ENCODE data around the gene ERC2.

ERC2 gene

DNA sequence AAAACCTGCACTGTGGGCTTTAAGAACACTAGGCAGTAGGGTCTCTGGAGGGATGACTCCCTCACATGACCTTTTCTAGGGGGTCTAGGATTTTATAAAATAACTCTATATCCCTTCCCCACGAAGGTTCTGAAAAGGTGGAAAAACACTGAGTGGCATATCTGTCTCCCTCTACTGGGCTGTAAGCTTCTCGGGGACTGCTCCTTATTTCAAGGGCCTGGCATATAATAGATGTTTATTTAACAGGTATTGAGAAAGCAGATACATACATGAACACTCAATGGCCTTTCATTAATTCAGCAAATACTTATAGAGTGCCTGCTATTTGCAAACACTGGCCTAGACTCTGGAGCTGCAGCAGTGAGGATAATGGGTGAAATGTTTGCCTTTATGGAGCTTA lies 834.9 kb downstream of the ERC2 start:
- DNase-seq (ENCODE audit: low read depth in 2 of 2, low spot score in 1 of 2) = no peak

DNA sequence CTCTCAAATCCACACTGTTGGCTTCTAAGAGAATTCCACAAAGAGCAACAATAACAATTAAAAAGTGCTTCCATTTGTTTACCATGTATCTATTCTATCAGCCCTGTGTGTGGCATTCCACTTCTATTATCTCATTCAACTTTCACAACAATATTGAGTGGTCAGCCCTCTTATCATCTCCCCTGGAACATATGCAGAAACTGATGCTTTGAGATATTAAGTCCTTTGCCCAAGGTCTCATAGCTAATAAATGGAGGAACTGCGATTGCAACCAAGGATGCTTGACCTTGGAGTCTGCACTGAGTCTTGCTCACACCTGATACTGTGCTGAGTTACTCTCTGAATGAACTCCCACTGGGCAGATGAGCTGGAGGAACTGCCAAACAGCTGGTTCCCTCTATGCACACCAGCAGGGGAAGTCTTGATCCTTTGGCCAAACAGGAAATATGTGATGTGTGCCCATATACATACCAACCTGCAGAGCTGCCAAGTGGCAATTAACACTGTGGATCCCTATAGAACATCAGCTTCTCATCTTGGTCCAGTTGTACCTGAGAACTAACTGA lies 836.4 kb downstream of the ERC2 start:
- DNase-seq (ENCODE audit: low read depth in 2 of 2, low spot score in 1 of 2) = no peak

DNA sequence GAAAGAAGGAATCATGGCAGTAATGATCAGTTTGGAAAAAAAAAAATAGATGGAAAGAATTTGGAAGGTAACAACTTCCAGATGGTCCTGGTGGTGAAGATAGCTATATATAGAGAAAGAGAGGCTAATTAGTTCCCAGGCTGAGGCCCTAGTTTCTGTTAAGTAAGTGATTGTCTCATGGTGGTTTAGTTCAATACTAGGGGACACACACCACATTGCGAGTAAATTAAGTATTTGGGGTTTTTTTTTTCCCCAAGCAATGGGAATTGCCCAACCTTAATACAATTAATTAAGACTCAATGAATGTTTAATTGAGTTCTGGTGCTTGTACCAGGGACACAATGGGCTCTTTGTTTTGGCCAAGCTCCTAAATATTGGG lies 837.4 kb downstream of the ERC2 start:
- DNase-seq (ENCODE audit: low read depth in 2 of 2, low spot score in 1 of 2) = no peak

DNA sequence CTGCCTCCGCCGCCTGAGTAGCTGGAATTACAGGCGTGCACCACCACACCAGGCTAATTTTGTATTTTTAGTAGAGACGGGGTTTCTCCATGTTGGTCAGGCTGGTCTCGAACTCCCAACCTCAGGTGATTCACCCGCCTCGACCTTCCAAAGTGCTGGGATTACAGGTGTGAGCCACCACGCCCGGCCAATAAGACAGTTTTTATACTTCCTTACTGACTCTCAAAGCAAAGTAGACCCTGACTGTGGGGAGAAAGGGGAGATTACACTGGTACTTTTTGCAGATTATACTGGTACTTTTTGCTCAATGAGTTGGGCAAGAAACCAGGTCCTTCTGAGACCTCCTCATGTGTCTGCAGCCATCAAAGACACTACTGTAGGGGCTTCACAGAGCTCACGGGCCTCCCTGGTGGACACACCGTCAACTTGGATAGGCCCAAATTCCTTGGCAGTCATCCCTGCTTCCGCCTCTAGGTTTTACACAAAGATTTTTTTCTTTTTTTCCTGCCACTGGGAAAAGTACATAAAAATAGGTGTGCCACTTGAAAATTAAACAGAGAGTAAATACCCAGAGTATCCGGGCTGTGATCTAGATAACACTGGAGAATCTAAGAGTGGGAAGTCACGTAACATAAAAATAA lies 837.9 kb downstream of the ERC2 start:
- DNase-seq (ENCODE audit: low read depth in 2 of 2, low spot score in 1 of 2) = no peak

DNA sequence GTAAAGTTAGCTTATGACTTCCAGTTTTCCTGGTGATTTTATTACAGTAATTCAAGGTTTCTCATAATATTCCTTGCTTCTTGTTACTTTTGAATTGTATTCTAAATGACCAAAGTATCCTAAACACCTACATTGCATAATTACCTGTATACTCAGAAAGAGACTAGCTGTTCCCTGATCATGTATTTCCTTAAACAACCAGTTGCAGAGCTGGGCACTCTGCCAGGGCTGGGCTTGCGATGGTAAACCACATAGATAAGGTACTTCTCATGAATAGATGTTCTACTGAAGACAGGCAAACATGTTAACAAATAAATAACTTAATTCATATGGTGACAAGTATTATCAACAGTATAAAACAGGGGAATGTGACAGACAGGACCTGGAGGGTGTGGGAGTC lies 838.8 kb downstream of the ERC2 start:
- no peak for DNase-seq (ENCODE audit: low read depth in 2 of 2, low spot score in 1 of 2)

DNA sequence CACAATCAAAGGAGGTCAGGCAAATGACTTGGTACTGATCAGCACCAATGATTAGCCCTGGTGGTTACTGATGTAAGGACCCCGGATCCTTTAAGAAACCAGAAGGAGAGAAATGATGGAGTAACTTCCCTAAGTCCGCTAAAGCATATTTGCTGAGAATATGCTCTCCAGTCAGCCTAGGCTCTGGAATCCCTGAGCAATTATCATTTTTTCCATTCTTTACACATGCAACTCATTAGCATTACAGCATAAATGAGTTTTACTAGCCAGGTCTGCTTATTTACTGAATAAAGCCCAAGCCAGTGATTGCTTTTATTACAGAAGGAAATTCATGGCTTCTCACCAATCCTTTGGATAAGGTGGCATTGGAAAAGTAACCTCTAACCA lies 842.0 kb downstream of the ERC2 start:
- no peak for DNase-seq (ENCODE audit: low read depth in 2 of 2, low spot score in 1 of 2)

DNA sequence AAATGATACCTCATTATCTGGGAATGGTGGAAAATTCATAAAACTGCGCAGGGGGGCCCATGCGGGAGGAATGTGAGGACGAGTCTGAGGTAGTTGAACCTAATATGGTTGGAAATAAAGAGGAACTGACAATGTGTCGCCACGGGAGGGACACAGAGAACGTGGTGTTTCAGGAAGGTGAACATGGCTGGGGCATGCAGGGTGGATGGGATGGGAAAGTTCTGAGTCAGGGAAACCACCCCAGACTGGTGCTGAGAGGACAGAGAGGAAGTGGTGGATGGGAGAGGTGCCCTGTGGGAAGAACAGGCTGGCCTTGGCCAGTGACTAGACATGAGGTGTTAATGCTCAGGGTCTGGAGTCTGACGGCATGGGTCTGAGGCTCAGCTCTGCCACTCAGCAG lies 844.0 kb downstream of the ERC2 start:
- no peak for DNase-seq (ENCODE audit: low read depth in 2 of 2, low spot score in 1 of 2)

DNA sequence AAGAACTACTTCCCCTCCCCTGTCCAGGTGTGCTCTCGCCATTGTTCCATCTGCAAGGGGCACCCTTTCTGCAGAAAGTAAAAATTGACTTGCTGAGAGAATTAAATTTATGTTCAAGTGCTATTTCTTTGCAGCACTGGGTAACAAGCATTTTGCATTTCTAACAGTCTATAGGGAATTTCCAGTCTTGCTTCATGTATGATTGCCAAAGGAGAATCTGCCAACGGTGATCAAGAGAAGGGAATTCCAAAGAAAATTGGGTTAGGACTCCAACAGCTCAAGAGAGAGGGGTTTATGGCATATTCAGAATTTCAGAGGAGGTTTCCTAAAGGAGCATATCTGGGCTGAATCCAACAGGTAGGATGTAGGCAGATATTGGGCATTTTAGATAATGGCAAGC lies 844.5 kb downstream of the ERC2 start:
- no peak for DNase-seq (ENCODE audit: low read depth in 2 of 2, low spot score in 1 of 2)

DNA sequence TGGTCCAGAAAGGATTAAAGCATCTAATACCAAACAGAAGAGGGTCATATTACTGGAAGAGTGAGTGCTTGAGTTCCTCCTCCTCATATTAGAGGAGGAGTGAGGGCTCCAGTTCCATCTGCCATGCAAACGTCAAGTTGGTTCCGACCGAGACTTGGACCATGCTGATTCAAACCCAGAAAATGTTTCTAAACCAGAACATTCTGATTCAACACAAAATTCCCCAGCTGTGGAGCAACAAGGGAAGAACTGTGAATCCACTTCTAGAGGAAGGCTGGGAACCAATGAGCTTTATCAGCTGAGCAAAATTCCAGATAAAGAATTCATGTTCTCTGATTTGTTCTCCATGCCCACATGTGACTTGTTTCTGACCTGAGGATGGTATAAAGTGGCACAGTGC lies 845.5 kb downstream of the ERC2 start:
- DNase-seq (ENCODE audit: low read depth in 2 of 2, low spot score in 1 of 2) = no peak

DNA sequence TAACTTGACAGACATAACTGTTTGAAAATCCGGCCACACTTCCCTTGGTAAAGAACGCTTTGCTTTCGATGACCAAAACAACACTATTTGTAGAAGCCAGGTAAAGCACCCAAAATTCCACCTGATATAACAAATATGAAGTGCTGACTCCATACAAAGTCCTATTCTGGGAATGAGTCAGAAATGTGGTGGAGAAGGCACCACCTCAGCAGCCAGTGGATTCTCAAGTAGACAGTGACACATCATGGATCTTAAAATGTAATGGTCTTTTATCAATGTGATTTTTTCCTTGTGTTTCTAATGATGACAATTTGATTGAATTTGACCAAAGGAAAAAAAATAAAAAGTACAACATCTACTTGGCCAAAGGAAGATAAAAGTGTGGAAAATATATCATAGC lies 846.2 kb downstream of the ERC2 start:
- DNase-seq (ENCODE audit: low read depth in 2 of 2, low spot score in 1 of 2) = no peak

DNA sequence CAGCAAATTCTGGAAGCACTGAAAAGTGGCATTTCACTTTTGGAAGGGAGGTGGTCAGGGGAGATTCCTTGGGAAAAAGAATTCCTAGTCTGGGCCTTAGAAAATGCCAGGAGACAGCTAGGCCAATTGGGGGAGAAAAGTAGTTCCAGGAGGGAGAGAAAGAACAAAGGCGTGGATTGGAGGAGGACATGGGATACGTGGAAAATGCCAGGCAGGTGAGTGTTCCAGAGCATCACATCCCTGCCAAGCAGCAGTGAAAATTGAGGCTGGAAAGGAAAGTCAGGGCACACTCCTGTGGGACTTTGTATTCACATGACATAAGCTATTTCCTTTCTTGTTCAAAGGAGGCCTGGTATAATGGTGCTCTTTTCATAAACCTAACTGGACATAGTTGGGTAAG lies 846.6 kb downstream of the ERC2 start:
- no peak for DNase-seq (ENCODE audit: low read depth in 2 of 2, low spot score in 1 of 2)

DNA sequence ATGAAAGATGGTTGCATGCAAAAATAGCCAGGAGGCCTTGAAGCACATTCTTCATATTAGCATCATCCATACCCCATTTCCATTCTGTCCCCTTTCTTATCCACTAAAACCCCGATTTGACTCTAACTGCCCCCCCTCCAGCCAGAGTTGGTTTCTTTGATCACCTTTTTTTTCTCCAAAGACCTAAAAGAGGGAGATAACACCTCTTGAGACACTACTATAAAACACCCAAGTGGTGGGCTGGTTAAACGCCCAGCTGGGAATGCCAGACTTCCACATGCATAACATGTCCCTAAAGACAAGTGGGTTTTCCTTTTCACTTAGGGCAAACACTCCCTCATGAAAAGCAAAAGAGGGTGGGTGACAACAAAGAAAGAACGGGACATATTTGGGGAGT lies 847.2 kb downstream of the ERC2 start:
- DNase-seq (ENCODE audit: low read depth in 2 of 2, low spot score in 1 of 2) = no peak

DNA sequence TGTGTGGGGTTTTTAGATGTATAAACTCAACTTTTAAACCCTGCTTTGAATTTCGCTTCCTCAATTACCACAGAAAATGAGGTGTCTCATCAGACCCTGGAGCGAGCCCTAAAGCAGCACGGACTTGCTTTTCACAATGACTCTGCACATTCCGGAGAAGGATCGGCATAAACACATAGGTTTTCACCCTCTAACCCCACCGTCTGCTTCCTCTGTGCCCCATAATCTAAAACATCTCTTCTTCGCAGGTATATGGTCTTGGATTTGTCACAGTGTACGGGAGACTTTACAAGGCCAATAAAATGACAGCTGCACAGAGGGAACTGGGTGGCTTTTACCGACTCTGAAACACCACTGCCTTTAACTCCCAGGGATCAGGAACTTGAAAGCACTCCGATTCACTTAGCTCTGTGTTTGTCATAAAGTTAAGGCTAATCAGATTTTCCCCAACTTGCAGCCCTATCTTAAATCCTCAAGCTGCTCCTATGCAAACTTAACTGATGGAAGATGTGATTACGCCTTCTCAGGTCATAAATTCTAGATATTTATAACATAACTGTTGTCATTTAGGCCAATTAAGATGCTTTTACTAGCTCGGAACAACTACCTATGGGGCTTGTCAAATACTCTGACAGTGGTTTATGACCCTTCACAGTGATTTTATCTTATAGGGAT lies 847.8 kb downstream of the ERC2 start:
- no peak for DNase-seq (ENCODE audit: low read depth in 2 of 2, low spot score in 1 of 2)

DNA sequence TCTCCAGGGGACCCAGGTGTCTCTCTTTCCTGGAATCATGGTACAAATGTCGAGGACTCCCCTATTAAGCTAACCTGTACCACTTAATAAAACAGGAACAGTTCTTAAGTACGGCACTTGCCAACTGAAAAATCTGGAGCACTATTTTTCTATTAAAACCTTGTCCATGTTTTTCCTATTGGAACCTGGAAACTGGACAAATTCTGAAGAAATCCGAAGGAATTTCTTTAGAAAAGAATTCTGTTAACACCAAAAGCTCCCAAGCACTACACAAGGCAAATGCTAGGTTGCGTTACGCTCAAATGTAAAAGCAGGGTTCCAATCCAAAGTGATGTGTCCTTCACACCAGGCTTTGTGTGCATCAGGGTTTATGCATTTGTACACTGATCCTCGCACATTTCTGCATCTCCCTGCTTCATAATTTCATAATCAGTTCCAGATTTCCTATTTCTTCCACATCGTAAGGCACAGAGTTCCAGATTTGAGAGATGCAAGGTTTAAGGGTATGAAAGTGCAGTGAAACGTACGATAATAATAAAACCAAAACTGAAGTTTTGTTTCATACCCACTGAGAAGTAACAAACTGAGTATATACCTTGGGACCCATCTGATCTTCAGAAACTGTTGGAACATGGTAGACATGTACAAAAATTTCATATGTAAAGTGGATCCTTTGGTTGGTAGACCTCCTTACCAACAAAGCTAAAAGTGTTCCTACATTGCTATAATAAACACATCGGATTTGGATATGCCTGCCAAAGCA lies 849.0 kb downstream of the ERC2 start:
- DNase-seq (ENCODE audit: low read depth in 2 of 2, low spot score in 1 of 2) = no peak

DNA sequence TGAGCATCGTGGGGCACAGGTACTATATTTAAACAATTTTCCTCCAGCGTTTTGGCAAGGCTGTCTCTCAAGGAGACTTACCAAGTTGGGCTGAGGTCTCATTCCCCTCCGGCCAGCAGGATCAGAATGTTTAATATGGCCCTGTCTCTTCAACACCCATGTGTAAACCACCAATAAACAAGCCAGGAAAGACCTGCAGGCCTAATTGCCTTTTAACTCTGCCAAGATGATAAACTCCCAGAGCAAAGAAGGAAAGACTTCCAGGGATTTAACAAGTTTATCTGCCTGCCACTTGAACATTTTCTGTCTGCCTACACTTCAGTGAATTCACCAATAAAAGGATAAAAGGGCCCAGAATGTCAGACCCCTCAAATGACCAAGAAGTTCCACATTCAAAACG lies 850.9 kb downstream of the ERC2 start:
- DNase-seq (ENCODE audit: low read depth in 2 of 2, low spot score in 1 of 2) = no peak

DNA sequence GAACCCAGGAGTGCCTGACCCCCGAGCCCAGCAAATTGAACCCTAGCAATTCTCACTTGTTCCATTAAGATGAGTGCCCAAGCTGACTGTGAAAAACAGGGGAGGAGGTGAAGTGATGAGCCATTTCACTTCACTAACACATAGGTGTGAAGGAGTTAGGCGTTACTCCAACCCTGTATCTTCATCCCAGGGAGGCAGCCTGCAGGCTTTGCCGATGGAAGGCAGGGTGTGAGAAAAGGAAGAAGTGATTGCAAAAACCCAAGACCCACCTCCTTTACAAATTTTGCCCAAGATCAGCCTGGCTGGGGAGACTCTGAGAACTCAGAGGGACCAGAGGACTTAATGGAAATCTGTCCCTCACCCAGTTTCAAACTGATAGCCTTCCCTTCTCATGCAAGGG lies 851.5 kb downstream of the ERC2 start:
- no peak for DNase-seq (ENCODE audit: low read depth in 2 of 2, low spot score in 1 of 2)

DNA sequence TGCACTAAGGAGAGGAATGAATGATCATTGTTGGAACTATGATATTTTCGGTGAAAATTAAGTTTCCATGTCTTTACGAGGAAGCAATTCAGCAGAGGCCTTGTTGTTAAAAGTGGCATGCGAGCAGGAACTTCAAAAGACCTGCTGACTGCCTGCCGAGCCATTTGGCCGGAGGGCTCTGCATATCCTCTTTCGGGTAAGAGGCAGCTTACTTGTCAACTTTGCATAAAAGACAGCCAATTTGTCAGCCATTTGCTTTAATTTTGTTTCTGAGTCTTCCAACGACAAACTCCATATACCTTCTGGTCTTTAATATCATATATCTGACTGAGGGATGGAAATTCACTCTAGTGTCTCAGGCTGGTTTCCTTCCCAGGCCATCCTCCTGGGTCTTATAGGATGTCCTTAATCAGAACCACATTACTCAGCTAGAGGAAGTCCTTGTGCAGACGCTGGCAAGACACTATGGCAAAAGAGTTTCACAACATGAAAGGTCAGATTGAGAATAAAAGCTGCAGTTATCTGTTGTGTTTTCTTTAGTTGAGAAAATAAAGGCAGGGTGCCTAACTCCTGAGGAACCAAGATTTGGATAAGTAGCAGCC lies 852.5 kb downstream of the ERC2 start:
- no peak for DNase-seq (ENCODE audit: low read depth in 2 of 2, low spot score in 1 of 2)

DNA sequence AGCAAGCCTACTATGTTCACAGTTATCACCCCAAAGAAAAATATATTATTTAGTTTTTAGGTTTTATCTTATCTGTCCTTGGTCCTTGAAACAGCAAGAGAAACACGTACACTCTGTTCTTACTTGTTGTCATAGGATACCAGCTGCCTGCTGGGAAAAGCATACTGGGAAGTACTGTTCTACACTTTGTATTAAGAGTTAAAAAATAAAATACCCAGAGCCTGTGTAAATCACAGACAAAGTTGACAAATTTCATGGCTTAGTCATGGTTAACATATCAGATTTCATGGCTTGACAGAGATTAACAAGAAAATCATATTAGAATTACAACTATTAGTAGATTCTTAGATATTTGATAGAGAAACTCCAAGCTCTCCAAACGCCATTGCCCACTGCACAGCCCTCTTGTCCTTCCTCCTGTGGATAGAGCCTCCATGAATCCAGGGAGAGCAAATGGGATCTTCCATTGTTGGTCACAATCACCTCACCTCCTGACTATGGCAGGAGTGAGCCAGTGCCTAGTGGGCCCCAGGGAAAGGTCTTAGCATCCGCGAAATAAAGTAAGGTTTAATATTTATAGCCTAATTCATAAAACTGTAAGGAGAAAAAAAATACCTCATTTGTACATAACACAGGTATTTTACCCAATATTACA lies 853.1 kb downstream of the ERC2 start:
- DNase-seq (ENCODE audit: low read depth in 2 of 2, low spot score in 1 of 2) = no peak

DNA sequence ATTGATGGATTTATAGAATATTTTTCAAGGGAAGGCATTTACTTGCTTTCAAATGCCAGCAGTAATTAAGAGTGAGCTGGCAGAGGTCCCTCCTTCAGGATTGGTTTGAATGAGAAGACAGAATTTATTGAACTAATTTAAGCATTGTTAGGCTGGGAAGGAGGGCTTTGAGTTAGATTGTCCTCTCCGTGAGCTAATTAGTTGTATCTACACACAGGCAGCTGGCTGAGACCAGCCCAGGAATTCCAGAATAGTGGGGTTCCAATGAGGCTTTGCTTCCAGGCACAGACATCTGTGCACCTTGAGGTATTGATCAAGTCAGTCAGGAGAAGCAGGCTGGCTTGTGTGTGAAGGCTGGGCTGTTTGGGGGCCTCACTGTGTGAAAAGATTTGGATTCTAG lies 857.1 kb downstream of the ERC2 start:
- no peak for DNase-seq (ENCODE audit: low read depth in 2 of 2, low spot score in 1 of 2)

DNA sequence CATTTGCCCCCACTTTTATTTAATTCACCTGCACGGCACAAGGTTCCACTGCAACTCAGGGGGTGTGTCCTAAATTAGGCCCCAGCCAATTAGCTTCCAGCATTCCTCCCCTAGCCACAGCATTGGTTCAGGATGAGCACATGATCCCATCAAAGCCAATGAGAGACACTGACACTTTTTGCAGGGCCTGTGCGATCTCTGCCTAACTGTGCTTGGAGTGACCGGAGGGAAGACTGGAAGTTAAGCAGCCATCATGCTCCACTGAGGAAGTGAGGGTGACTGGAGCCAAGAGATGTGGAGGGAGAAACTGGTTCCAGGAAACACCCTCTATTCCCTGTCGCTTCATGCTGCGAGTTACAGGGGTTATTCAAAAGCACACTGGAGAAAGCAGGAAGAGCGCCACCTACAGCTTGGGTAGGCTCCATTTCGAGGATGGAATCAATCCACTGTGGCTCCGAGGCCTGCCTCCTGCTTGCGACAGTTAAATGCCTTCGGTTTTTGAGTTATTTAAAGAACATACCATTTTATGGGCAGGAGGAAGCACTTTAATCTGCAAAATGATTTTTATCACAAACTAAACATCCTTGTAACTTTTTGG lies 858.9 kb downstream of the ERC2 start:
- no peak for DNase-seq (ENCODE audit: low read depth in 2 of 2, low spot score in 1 of 2)

All from stimulated activated CD8-positive, alpha-beta memory T cell treated with anti-CD3 and anti-CD28 coated beads, Interleukin-4, amount 100 ng/mL, for 4 hours (primary cell).